Ectodermal cell (in vitro differentiated cells): ENCODE data around the gene CAMK2G.
"Not testable (repeated sequence)": the region's sequence is repeated elsewhere in the genome, so short reads cannot be mapped to it uniquely, and the experiment has no call there.

Experiments used
- H3K27ac ChIP-seq: 2 replicates; pipeline ENCODE4 v1.7.0; 2013; ENCODE audit warnings: mild to moderate bottlenecking, low read depth, low read length; ENCODE audit not compliant: insufficient read depth, poor library complexity, severe bottlenecking
- H3K27me3 ChIP-seq: 2 replicates; pipeline ENCODE4 v1.7.0; 2013; ENCODE audit warnings: mild to moderate bottlenecking, low read length; ENCODE audit not compliant: insufficient read depth, control insufficient read depth, poor library complexity, severe bottlenecking
- H3K36me3 ChIP-seq: one replicate; pipeline ENCODE4 v1.7.0; 2013; ENCODE audit warnings: low read length; ENCODE audit not compliant: control insufficient read depth, insufficient read depth
- H3K4me1 ChIP-seq: one replicate; pipeline ENCODE4 v1.7.0; 2013; ENCODE audit warnings: low read length; ENCODE audit not compliant: control insufficient read depth, insufficient read depth
- H3K4me3 ChIP-seq: 2 replicates; pipeline ENCODE4 v1.7.0; 2013; ENCODE audit warnings: low read depth, low read length, control low read depth; ENCODE audit not compliant: insufficient read depth
- H3K9me3 ChIP-seq: 2 replicates; pipeline ENCODE4 v1.7.0; 2013; ENCODE audit warnings: mild to moderate bottlenecking, low read length, moderate library complexity; ENCODE audit not compliant: control insufficient read depth
- WGBS, 2 experiments: methylation state at CpG; one replicate each; pipeline ENCODE4 v1.1.7; 2013; ENCODE audit warnings: missing lambda C conversion rate in 2 of 2; 5-methylcytosine and 5-hydroxymethylcytosine counted together

Gene CAMK2G

DNA sequence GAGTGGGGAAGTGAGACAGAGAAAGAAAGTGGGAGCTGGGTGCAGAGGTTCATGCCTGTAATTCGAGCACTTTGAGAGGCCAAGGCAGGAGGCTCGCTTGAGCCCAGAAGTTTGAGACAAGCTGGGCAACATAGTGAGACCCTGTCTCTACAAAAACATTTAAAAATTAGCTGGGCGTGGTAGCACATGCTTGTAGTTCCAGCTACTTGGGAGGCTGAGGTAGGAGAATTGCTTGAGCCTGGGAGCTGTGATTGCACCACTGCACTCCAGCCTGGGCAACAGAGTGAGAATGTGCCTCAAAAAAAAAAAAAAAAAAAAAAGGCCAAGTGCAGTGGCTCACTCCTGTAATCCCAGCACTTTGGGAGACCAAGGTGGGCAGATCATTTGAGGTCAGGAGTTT lies 16.5 kb upstream of the CAMK2G start:
- H3K27me3 ChIP-seq, H3K4me1 ChIP-seq, H3K9me3 ChIP-seq, H3K4me3 ChIP-seq, H3K36me3 ChIP-seq, H3K27ac ChIP-seq: not testable (repeated sequence)
- 61 to 62% methylated on average over 3 of the region's 3 CpGs for WGBS, 2 experiments

DNA sequence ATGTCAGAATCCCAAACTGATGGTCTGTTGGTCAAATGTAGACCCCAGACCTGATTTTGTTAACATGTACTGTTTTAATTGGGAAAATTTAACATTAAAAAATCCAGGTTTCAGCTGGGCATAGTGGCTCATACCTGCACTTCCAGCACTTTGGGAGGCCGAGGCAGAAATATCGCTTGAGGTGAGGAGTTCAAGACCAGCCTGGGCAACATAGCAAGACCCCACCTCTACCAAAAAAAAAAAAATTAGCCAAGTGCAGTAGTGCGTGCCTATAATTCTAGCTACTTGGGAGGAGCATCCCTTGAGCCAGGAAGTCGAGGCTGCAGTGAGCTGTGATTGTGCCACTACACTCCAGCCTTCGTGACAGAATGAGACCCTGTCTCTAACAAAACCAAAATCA lies 15.9 kb upstream of the CAMK2G start:
- H3K36me3 ChIP-seq, result no peaks in the 10 kb centered on the region
- H3K9me3 ChIP-seq, result no peaks in the 10 kb centered on the region
- H3K4me3 ChIP-seq, result no peak overlapping the region
- no peaks in the 10 kb centered on the region for H3K27me3 ChIP-seq
- no peaks in the 10 kb centered on the region for H3K4me1 ChIP-seq
- no peak overlapping the region for H3K27ac ChIP-seq
- WGBS, 2 experiments, result 95 to 96% methylated on average over 5 of the region's 5 CpGs

DNA sequence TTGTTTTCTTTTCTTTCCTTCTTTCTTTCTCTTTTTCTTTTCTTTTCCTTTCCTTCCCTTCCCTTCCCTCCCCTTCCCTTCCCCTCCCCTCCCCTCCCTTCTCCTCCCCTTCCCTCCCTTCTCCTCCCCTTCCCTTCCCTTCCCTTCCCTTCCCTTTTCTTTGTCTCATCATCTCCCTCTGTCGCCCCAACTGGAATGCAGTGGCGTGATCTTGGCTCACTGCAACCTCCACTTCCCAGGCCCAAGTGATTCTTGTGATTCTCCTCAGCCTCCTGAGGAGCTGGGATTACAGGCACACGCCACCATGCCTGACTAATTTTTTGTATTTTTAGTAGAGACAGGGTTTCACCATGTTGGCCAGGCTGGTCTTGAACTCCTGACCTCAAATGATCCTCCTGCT lies 15.1 kb upstream of the CAMK2G start:
- not testable (repeated sequence) for H3K27me3 ChIP-seq, H3K9me3 ChIP-seq, H3K36me3 ChIP-seq, H3K4me3 ChIP-seq, H3K27ac ChIP-seq, H3K4me1 ChIP-seq
- 70 to 77% methylated on average over 3 of the region's 3 CpGs for WGBS, 2 experiments

DNA sequence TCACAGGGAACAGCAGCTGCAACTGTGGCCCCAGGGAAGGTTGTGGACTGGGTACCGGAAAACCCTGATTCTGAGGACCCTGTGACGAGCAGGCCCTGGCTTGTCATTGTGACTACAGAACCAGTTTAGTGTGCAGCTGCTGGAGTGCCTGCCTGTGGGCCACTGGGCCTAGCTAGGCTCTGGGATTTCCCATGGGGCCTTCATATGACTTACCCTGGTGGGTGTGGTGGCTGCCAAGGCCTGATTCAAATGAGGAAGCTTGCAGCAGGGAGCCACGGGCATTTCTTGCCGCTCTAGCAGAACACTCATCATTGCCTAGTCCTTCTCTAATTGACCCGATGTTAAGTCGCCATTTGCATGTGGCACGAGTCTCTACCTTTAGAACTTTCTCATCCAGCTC lies 14.7 kb upstream of the CAMK2G start:
- Histone ChIP-seq H3K9me3 (no peaks in the 10 kb centered on the region), H3K4me3 (no peak overlapping the region), H3K36me3 (no peaks in the 10 kb centered on the region), H3K27ac (no peak overlapping the region), H3K27me3 (no peaks in the 10 kb centered on the region), H3K4me1 (no peaks in the 10 kb centered on the region)
- 64 to 66% methylated on average over 7 of the region's 7 CpGs for WGBS, 2 experiments

DNA sequence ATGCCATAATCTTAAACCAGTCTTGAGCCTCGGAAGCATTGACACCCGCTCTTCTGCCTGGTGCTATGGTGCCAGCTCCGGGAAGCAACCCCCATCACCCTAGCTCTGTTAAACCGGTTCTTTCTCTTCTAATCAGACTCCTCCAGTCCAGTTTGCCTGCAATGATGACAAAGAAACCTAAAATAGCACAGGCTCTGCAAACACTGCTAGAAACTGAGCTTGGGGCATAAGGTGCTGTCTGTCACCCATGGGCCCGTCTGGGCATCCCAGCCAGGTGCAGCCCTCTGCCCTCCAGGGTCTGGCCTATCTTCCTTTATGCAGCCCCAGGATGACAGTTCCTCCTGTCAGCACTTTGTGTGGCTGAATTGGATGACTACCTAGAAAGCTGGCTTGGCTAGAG lies 14.2 kb upstream of the CAMK2G start:
- Histone ChIP-seq H3K36me3 (no peaks in the 10 kb centered on the region), H3K4me1 (no peaks in the 10 kb centered on the region), H3K4me3 (no peak overlapping the region), H3K27ac (no peak overlapping the region), H3K9me3 (no peaks in the 10 kb centered on the region), H3K27me3 (no peaks in the 10 kb centered on the region)
- WGBS, 2 experiments, result 93 to 98% methylated on average over 5 of the region's 5 CpGs

DNA sequence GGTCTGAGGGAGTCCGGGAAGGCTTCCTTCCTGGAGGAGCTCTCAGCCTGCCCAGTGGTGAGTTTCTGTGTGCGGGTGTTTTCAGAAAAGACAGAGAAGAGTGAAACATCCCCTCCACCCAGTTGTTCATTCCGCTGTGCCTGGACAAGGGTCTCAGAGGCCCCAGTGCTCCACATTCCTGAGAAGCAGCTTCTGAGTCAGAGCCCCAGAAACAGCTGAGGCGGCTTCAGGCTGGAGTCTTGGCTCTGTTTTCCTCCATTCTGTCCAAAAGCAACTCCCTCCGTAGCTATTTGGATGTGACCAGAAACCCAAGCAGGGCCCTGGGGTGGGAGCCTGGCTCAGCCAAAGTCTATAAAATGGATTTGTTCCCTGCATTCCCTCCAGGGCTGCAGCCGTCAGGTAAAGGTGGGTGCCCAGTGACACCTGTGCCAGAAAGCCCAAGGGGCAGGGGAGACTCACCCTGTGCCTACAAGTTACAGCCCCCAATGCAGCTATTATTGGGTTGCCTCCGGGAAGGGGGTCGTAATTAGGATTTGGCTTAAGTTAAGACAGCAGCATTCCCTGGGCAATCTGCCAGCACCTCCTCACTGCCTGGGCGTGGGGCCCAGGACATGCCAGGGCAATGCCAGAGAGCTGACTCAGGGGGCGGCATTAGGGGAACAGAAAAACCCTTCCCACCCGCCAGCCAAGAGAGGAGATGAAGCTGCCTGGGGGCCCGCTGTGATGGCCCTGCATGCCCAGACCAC lies 13.1 kb upstream of the CAMK2G start:
- 85% methylated on average over 12 of the region's 12 CpGs for WGBS, 2 experiments
- Histone ChIP-seq H3K27ac (no peak overlapping the region), H3K4me1 (no peaks in the 10 kb centered on the region)

DNA sequence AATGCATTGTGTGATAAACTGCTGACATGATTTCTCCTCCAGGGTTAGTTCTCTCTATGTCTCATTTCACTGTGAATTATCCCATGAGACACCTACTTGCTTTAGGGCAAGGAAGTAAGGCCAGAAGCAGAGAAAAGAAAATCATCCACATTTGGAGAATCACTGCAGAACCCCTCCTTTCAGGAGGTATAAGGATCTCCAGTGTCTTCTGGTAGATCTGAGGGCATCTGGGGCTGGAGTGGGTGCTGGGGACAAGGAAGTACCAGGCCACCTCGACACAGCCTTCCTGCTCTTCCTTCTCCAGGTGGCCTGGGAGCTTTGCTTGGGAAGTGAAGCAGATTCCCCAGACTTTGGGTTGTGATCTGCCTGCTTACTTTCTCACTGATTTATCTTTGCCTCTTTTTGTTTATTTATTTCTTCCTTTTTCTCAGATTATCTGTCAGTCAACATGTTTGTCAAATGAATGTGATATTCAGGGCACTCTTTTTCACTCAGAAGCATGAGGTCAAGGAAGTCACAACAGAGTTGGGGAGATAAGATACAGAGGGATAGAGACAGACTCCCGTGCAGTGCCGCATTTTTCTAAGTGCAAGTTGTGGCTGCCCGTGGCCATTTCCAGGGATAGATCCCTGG lies 12.4 kb upstream of the CAMK2G start:
- Histone ChIP-seq H3K36me3 (no peaks in the 10 kb centered on the region), H3K4me1 (no peaks in the 10 kb centered on the region), H3K27me3 (no peaks in the 10 kb centered on the region), H3K4me3 (no peak overlapping the region), H3K9me3 (no peaks in the 10 kb centered on the region), H3K27ac (no peak overlapping the region)
- 70 to 80% methylated on average over 4 of the region's 4 CpGs for WGBS, 2 experiments

More for the DNA sequence above, 13.1 kb upstream of the CAMK2G start:
- H3K36me3 ChIP-seq, result no peaks in the 10 kb centered on the region
- no peaks in the 10 kb centered on the region for H3K27me3 ChIP-seq
- no peaks in the 10 kb centered on the region for H3K9me3 ChIP-seq
- no peak overlapping the region for H3K4me3 ChIP-seq

DNA sequence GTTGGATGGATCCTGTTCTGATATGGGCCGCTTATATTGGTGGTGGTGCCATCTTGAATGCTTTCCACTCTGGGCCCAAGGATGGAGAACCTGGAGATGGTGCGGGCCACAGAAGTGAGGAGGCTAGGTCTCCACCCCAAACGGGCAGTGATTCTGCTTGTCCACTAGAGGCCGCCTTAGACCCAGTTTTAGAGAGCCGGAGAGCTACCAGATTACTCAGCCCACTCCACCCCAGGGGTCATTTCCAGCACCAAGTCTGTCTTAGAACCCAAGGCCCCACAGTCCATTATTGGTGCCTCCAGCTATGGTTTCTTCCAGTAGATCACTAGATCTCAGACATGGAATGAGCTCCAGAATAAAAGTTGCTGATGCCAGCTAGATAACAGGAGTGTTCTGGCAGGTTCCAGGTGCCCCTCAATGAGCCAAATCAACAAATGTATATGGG lies 11.8 kb upstream of the CAMK2G start:
- Histone ChIP-seq H3K4me3 (no peak overlapping the region), H3K27me3 (no peaks in the 10 kb centered on the region), H3K9me3 (no peaks in the 10 kb centered on the region), H3K36me3 (no peaks in the 10 kb centered on the region), H3K4me1 (no peaks in the 10 kb centered on the region), H3K27ac (no peak overlapping the region)
- WGBS, 2 experiments, result 10 to 12% methylated on average over 5 of the region's 5 CpGs

DNA sequence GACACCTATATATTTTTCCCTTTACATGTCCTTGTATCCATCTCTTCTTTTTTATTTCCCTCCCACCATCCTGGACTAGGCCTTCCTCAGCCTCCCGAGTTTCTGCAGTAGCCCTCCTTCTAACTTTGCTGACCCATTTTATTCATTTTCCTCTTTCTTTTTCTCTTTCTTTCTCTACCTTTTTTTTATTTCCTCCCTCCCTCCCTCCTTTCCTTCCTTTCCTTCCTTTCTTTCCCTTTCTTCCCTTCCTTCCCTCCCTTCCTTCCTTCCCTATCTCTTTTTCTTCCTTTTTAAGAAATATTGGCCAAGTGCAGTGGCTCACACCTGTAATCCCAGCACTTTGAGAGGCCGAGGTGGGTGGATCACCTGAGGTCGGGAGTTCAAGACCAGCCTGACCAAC lies 9.7 kb upstream of the CAMK2G start:
- WGBS, 2 experiments, result 86 to 93% methylated on average over 3 of the region's 3 CpGs
- H3K4me3 ChIP-seq, result no peak overlapping the region
- H3K27me3 ChIP-seq, result no peaks in the 10 kb centered on the region
- H3K27ac ChIP-seq, result no peak overlapping the region
- H3K4me1 ChIP-seq, result no peaks in the 10 kb centered on the region
- no peaks in the 10 kb centered on the region for H3K36me3 ChIP-seq
- H3K9me3 ChIP-seq, result no peaks in the 10 kb centered on the region

DNA sequence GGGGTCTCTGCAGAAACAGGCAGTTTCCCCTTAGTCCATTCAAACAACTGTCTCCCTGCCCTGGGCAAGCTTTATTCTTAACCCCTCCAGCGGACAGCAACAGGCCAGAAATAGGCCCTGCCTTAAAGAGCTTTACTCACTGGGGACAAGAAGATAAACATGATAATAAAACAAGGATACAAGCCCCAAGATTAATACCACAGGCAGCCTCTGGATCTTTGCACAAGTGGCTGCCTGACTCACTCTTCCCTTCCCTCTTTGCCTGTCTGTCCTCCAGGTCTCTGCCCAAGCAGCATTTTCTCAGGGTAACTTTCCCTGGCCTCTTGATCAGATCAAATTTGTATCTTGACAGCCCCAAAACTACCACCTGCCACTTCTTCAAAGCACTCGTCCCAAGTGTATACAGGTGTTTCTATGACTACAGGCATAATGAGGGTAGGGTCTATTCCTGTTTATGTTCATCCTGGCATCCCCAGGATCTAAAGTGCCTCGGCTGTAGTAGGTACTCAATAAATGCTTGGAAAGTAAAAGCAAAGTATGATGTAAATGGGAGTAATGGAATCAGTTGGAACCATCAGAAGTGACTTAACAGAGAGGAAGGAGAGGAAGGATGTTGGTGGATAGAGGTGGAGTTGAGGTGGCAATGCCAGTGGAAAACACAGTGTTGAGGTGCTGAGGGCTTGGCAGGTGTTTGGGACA lies 7.0 kb upstream of the CAMK2G start:
- no peaks in the 10 kb centered on the region for H3K27me3 ChIP-seq
- no peak overlapping the region for H3K4me3 ChIP-seq
- H3K27ac ChIP-seq, result no peak overlapping the region
- no peaks in the 10 kb centered on the region for H3K36me3 ChIP-seq
- no peaks in the 10 kb centered on the region for H3K9me3 ChIP-seq
- H3K4me1 ChIP-seq, result no peaks in the 10 kb centered on the region
- WGBS, 2 experiments, result 84 to 88% methylated on average over 3 of the region's 3 CpGs
